Measurements from ENCODE around the gene PDC.

- TF ChIP-seq CTCF (IDR thresholded peaks at IDR 0.05) (no peak), POLR2AphosphoS5 (IDR thresholded peaks at IDR 0.05) (no peak), POLR2A (IDR thresholded peaks at IDR 0.05) (no peak)
These were observed at the start of gene PDC for GRCh38 chr1:186461014-186461413.
